Upper lobe of left lung (tissue), 4 donors: Measurements from ENCODE around the gene EYS.

Experiments used
- POLR2A ChIP-seq, 4 donors: fragments of 450-650 bp; IDR thresholded peaks; one replicate each; pipeline ENCODE4 v1.5.1; 2016 to 2017; ENCODE audit warnings: antibody characterized with exemption in 4 of 4, mild to moderate bottlenecking in 2 of 4
- TF ChIP-seq, protein P1 (sequence below), 6 experiments: fragments of 450-650 bp in 4 of 6; fragments of 200-600 bp in 2 of 6; sonication (generic) in 2 of 6; IDR thresholded peaks; one replicate each; pipeline ENCODE4 v1.5.1; 2016 to 2019; ENCODE audit warnings: antibody characterized with exemption in 6 of 6

GRCh38 chr6:63936399-63936798 is 1770.6 kb downstream of the EYS start:
- TF ChIP-seq POLR2A (IDR thresholded peaks at IDR 0.05), result no peak
- TF ChIP-seq, protein P1, sequence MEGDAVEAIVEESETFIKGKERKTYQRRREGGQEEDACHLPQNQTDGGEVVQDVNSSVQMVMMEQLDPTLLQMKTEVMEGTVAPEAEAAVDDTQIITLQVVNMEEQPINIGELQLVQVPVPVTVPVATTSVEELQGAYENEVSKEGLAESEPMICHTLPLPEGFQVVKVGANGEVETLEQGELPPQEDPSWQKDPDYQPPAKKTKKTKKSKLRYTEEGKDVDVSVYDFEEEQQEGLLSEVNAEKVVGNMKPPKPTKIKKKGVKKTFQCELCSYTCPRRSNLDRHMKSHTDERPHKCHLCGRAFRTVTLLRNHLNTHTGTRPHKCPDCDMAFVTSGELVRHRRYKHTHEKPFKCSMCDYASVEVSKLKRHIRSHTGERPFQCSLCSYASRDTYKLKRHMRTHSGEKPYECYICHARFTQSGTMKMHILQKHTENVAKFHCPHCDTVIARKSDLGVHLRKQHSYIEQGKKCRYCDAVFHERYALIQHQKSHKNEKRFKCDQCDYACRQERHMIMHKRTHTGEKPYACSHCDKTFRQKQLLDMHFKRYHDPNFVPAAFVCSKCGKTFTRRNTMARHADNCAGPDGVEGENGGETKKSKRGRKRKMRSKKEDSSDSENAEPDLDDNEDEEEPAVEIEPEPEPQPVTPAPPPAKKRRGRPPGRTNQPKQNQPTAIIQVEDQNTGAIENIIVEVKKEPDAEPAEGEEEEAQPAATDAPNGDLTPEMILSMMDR (IDR thresholded peaks at IDR 0.05), result no peak
